Stimulated activated CD8-positive, alpha-beta memory T cell treated with anti-CD3 and anti-CD28 coated beads, Interleukin-7, amount 100 ng/mL, for 24 hours (primary cell): Measurements from ENCODE around the gene N4BP3.

Experiments used
- DNase-seq: peaks from one replicate; pipeline ENCODE4 v3.0.0-alpha.2; 2020; ENCODE audit warnings: low read depth

Gene N4BP3

GRCh38 chr5:178103612-178104011 is 9.7 kb upstream of the N4BP3 start:
- DNase-seq: no peak

DNA sequence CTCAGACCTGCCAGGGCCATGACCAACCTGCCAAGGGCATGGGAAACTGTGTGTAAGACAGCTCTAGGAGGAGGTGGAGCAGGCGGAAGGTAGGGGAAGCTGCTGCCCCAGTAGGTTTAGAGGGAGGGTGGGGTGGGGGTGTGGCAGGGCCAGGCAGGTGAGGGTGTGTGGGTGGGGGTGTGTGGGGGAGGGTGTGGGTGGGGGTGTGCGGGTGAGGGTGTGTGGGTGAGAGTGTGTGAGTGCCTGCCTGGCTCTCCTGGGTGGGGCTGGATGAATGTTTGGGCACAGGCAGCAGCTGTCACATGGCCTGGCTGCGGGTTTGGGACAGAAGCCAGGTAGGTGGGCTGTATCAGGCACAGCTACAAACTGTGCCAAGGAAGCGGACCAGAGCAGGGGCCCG is 8.8 kb upstream of the N4BP3 start:
- DNase-seq: no peak

DNA sequence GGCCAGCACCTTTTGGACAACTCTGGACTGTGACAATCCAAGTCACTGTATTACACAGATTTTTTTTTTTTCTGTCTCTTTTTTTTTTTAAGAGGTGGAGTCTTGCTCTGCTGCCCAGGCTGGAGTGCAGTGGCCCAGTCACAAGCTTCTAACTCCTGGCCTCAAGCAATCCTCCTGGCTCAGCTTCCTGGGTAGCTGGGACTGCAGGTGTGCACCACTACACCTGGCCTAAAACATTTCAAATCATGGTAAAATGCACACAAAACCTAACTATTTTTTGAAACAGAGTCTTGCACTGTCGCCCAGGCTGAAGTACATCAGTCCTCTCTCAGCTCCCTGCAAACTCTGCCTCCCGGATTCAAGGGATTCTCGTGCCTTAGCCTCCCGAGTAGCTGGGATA is 7.2 kb upstream of the N4BP3 start:
- no peak for DNase-seq

- DNase-seq: no peak
Measured at GRCh38 chr5:178106556-178107239, 6.6 kb upstream of the N4BP3 start.

GRCh38 chr5:178107756-178108310 is 5.5 kb upstream of the N4BP3 start:
- DNase-seq: no peak

DNA sequence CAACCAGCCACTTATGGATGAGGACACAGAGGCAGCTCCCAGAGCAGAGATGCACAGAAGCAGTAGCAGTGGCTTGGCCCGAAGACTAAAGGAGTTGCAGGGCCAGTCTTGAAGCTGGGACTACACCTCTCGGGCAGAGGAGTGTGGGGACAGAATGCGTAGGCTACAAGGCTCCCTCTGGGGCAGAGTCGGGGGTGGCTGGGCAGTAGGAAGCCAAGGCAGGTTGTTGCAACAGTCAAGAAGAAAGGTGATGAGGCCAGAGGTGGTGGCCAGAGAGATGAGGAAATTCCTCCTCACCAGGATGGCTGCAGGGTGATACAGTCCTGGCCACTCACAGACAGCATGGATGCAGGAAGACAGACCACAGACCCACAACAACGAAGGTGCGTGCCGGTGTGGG is 4.9 kb upstream of the N4BP3 start:
- no peak for DNase-seq

DNA sequence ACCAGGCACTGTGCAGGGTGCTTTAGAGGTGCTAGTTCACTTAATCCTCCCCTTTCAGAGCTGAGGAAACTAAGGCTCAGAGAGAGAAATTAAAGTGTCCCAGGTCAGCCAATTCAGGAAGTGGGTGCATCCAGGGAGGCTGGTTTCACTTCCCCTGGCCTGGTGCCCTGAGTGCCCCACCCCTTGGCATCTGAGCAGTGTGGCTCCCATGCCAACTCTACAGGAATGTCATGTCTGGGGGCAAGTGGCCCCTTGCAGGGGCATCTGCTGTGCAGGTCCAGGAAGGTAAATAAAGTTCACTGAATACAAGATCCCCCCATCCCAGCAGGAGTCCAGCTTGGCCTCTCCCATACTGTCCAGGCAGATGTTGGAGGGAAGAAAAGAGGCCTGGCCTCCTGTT is 4.4 kb upstream of the N4BP3 start:
- DNase-seq: no peak

DNA sequence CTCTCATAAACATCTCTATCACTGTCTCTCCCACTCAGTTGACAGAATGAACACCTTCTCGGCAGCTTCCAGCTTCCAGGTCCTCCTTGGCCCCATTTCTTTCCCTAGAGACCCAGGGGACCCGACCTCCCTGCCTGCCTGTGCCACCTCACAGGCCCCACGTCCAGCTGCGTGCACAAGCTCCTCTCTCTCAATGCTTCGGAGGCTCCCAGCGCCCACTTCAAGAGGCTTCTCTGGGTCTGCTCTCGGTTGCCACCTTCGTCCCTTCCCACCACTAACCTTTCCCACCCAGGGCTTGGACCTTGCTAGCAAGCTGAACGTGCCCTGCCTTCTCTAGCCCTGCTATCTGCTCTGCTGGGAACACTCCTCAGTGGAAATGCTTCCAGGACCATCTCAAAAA is 2.8 kb upstream of the N4BP3 start:
- no peak for DNase-seq

- DNase-seq: no peak
Measured at GRCh38 chr5:178111925-178112324, 1.4 kb upstream of the N4BP3 start.

DNA sequence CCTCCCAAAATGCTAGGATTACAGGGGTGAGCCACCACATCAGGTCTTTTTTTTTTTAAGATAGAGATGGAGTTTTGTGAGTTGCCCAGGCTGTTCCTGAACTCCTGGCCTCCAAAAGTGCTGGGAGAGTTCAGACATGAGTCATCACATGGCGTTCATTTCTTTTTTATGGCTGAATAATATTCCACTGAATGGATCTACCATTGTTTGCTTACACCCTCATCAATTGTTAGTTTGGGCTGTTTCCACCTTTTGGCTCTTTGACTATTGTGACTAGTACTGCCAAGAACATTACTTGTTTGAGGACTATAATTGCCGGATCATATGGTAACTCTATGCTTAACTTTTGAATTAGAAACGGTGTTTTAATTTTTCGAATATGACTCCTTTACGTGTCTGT is 787 bp upstream of the N4BP3 start:
- no peak for DNase-seq

DNA sequence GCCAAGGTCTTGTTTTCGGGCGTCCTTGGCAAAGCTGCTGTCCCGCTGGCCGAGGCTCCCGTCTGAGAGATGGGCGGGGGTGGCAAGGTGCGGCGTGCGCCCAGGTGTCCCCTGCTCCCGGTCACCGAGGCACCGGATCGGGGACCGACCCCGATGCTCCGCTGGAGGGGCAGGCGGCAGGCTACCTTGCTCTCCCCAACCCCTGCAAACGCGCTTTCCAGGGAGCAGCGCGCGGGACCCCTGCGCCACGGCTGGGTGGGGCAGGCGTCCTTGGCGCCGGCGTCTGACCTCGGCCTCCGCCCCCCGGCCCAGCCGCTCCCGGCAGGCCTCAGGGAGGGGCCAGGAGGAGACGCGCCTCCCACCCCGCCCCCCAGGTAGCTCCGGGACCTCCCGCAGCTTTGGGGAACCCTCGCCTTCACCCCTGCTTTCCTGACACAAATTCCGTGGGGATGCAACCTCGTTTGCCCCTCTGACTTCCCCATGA is 551 bp downstream of the N4BP3 start:
- no peak for DNase-seq

DNA sequence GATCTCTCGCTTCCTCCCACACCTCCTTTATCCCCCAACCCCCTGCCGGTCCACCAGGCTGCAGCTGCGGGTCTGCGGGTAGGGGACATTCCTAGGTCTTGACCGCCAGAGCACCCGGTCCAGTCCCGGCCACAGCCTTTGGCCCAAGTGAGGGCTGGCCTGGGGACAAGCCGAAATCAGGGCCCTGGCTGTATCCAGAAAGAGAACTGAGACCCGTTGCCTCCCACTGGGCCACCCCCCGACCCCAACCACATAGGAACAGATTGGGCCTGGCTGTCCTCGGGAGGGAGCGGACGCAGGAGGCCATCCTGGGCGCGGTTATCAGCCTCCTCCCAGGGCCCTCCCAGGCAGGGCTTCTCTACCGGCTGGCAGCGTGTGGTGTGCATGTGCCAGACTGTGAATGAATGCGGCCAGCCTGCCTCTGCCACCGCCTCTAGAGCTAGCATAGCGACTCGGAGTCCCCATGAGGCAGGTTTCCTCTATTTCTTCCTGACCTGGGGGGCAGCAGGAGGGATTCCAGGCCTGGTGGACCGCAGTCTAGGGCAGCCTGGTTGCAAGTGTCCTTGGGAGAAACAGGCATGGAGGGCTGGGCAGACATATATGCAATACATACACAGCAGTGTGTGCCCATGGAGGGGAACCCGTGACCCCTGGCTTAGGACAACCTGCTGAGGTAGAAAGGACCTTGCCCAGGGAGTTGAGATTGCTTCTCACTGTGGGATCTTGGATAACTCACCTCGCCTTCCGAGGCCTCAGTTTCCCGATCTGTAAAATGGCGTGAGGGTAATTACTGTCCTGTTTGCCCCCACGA is 1.2 kb downstream of the N4BP3 start:
- no peak for DNase-seq

GRCh38 chr5:178115136-178115813 is 1.9 kb downstream of the N4BP3 start:
- no peak for DNase-seq

DNA sequence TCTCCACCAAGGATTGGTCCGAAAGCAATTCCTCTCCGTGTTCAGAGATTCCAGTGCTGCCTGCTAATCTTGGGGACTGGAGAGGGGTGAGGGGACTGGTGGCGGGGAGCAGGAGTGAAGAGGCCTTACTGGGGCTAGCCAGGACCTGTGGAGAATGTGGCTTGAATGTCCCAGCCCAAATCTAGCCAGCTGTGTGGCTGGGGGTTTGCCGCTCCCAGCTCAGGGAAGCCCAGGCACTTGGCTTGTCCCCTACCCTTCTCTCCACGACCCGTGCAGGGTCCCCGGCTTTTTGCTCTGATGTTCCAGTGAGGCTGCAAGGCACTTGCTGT is 2.4 kb downstream of the N4BP3 start:
- no peak for DNase-seq

DNA sequence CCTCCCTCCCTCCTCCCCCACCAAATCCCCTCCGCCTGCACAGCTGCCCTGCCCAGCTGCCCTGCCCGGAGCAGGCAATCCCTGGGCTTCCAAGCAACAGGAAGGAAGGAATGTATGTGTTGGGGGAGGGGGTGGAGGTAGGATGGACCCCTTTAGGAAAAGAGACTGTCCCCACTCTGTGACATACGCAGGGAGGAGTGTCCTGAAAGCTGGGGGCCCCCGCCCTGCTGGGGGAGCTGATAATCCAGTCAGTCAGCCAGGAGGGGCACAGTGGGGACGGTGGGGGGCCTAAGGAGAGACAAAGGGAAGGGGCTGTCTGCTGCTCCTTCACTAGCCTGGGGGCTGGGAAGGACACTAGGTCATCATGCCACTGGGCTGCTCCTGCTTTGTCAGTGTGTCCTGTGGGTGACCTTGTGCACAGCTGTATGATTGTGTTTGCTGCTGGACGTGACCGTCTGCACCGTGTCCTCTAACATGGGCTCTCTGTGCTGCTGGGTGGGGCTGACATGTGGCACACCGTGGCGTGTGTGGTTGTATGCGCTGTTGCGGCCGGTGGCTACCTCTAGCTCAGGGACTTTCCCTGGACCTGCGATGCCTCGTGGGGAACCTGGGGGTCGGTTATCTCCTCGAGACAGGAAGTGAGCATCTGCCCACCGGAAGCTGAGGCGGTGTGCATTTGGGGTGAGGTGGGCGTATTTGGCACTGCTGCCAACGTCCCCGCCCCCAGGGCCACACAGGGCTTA is 3.0 kb downstream of the N4BP3 start:
- peak; percentile 41 for DNase-seq

DNA sequence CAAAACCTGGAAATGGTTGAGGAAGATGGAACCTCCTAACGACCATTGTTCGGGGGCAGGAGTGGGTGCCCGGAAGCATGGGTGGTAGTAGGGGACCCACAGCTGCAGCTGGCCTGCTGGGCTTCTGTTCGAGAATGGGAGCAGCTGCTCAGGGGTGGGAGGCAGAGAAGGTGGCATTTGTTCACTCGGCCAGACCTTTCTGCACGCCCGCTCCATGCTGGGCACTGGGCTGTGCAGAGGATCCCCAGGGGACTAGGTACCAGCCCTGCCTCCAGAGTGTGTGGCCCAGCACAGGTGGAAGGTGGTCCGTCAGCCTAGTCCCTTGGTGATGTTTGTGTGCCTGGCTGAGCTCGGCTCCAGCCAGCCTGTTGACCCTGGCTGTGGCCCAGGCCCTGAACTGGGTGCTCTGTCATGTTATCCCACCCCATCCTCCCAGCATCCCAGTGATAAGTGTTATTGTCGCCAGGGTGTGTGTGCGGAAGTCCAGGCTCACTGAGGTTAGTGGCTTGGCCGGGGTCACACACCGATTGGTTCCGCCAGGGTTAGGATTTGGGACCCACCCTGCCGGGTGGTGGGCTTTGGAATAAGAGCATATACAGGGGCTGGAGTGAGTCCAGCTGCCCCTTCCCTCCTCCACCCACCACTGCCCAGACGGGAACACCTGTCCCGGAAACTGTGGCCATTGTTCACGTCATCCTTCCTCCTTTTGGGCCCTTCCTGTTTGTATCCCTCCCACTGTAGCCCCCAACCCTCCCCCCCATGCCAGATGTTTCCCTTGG is 4.8 kb downstream of the N4BP3 start:
- DNase-seq: no peak

- DNase-seq: no peak
Measured at GRCh38 chr5:178119915-178120606, 6.7 kb downstream of the N4BP3 start.

- DNase-seq: peak; percentile 38
Measured at GRCh38 chr5:178120607-178121357, 7.5 kb downstream of the N4BP3 start.

GRCh38 chr5:178121391-178122276 is 8.3 kb downstream of the N4BP3 start:
- no peak for DNase-seq
